T-helper 1 cell treated with Interleukin-12 subunit alpha and Interleukin-12 subunit beta and Interleukin-4 antibody, amounts not matched to agents 30 ng/mL and 1 ng/mL, for 36 hours (primary cell): ENCODE measurements around the gene SPTBN5. TPM values are rescaled to one million over a fixed set of nuclear protein-coding genes. Genes with fewer than 3 reads are reported as not detected.

ENCODE experiments used
- intact Hi-C: fragments of 100-400 bp; cut with micrococcal nuclease; formaldehyde crosslinking; loops from one replicate; pipeline ENCODE4 v1.15.1; 2024
- total RNA-seq: library from RNA; stranded (reverse); gene quantifications from 2 replicates; pipeline ENCODE4 v1.2.3, GENCODE V29; 2022

SPTBN5 gene
- total RNA-seq, 1 donor from 2014 or later = 4.7 TPM

GRCh38 chr15:41851167-41851523 is 42.7 kb downstream of the SPTBN5 start:
- intact Hi-C loops = no loop called here

GRCh38 chr15:41850482-41851166 is 43.2 kb downstream of the SPTBN5 start:
- intact Hi-C loops = no loop called here

GRCh38 chr15:41849861-41850260 is 44.0 kb downstream of the SPTBN5 start:
- intact Hi-C loops = no loop called here

GRCh38 chr15:41849204-41849603 is 44.6 kb downstream of the SPTBN5 start:
- intact Hi-C loops = no loop called here

- intact Hi-C loops = no loop called here
Measured at GRCh38 chr15:41848631-41849030, 45.2 kb downstream of the SPTBN5 start.

- intact Hi-C loops = no loop called here
Measured at GRCh38 chr15:41847981-41848380, 45.9 kb downstream of the SPTBN5 start.

GRCh38 chr15:41847206-41847605 is 46.6 kb downstream of the SPTBN5 start:
- intact Hi-C loops = no loop called here

GRCh38 chr15:41844814-41845213 is 49.0 kb downstream of the SPTBN5 start:
- intact Hi-C loops = no loop called here

GRCh38 chr15:41843571-41843970 is 50.3 kb downstream of the SPTBN5 start:
- intact Hi-C loops = no loop called here

- intact Hi-C loops = no loop called here
Measured at GRCh38 chr15:41842229-41842628, 51.6 kb downstream of the SPTBN5 start.

- intact Hi-C loops = no loop called here
Measured at GRCh38 chr15:41841131-41841530, 52.7 kb downstream of the SPTBN5 start.

GRCh38 chr15:41840673-41841072 is 53.2 kb downstream of the SPTBN5 start:
- intact Hi-C loops = no loop called here

- intact Hi-C loops = no loop called here
Measured at GRCh38 chr15:41839781-41840491, 53.9 kb downstream of the SPTBN5 start.

GRCh38 chr15:41838400-41838897 is 55.4 kb downstream of the SPTBN5 start, which contains the start of gene PLA2G4B:
PLA2G4B (plus strand) TSS chr15:41838847; CDS start chr15:41838914, 67 bp downstream.
- intact Hi-C loops = no loop called here

GRCh38 chr15:41836713-41837454 is 57.0 kb downstream of the SPTBN5 start:
- intact Hi-C loops = no loop called here

- intact Hi-C loops = no loop called here
Measured at GRCh38 chr15:41836073-41836472, 57.8 kb downstream of the SPTBN5 start.

- intact Hi-C loops = no loop called here
Measured at GRCh38 chr15:41834096-41834495, 59.8 kb downstream of the SPTBN5 start.

- intact Hi-C loops = no loop called here
Measured at GRCh38 chr15:41832875-41833274, 61.0 kb downstream of the SPTBN5 start.

GRCh38 chr15:41832208-41832607 is 61.6 kb downstream of the SPTBN5 start:
- intact Hi-C loops = no loop called here

- intact Hi-C loops = loop anchor here (1.0 to 2.0 kb wide), 2 partner anchors 40 to 171 kb away; partner anchors contain the start of gene MGA
Measured at GRCh38 chr15:41831291-41831690, 62.6 kb downstream of the SPTBN5 start.

- intact Hi-C loops = loop anchor here (2.0 to 10.0 kb wide), 8 partner anchors 41 to 905 kb away; partner anchors contain the start of genes CDAN1, ITPKA, RTF1 and SPTBN5
Measured at GRCh38 chr15:41829959-41830646, 63.8 kb downstream of the SPTBN5 start.
